Activated CD8-positive, alpha-beta memory T cell treated with anti-CD3 and anti-CD28 coated beads, Interleukin-2, amount 50 U/mL, for 24 hours (primary cell): ENCODE measurements around the gene C19orf44.

ENCODE experiments used
- DNase-seq: peaks from one replicate; pipeline ENCODE4 v3.0.0-alpha.2; 2020; ENCODE audit errors: extremely low read depth

C19orf44 gene

DNA sequence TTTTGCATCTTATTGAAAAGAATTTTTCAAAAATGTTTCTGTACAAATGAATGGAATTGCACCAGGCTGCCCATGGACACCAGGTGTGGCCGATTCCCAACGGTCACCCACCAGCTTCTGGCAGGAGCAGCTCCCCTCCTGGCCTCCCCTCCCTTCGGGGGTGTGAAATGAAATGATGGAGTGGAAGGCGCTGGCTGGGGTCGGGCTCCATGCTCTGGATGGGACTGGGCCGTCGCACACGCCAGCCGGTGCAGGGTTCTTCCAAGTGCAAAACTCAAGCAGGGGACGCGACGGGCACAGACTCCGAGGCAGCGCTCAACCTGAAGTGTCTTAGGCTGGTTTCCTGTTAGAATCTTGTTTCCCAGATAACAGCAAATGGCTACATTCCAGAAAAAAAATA, 21.9 kb downstream of the C19orf44 start:
- DNase-seq: no peak

DNA sequence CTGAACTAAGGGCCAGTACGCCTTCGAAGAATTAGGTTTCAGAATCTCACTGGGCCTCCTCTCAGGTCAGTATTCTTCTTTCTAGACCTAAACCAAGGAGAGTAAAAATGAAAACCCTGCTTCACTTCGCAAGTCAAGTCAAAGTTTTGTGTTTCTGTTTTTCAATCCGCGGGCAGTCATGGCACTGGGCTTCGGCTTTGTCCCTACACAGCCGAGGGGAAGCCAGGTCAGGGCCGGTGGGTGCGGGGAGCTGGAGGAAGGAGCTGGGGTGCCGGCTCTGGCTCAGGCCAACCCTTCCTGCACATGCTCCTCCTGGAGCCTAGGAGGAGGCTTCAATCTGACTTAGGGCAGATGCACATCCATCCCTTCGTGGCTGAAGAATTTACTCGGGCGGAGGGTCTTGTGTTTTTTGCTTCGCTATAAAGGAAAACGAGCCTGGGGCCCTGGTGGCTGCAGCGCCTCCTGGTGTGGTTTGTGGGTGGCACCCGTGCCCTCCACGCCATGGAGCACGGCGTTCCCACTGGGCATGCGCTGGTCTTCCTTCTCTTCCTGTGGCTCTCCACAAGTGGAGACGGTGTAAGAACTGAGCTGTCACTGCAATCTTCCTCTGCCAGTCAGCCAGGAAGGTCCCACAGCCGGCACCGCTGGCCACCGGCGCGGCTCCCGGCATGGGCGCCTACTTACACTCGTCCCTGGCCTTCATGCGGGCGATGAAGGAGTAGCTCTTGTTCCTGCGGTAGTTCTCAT, 22.5 kb downstream of the C19orf44 start:
- DNase-seq: no peak

DNA sequence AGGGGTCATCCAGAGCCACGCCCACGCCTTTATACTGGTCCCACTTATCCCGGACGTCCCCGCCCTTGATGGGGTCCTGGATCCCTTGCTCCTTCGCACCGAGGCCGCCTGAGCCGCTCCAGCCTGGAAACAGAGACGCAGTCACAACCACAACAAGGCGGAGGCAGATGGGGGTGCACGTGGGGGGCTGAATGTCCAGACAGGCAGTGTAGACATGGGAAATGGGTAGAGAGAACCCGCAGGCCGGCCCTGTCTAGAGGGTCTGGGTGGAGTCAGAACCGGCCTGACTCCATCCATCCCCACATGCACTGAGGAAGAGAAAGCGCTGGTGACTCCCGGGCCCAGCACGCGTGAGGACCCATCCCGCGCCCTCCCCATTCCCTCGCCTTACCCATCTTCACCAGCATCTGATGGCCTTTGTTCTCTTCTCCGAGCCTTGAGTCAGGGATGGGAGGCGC, 23.1 kb downstream of the C19orf44 start:
- no peak for DNase-seq

DNA sequence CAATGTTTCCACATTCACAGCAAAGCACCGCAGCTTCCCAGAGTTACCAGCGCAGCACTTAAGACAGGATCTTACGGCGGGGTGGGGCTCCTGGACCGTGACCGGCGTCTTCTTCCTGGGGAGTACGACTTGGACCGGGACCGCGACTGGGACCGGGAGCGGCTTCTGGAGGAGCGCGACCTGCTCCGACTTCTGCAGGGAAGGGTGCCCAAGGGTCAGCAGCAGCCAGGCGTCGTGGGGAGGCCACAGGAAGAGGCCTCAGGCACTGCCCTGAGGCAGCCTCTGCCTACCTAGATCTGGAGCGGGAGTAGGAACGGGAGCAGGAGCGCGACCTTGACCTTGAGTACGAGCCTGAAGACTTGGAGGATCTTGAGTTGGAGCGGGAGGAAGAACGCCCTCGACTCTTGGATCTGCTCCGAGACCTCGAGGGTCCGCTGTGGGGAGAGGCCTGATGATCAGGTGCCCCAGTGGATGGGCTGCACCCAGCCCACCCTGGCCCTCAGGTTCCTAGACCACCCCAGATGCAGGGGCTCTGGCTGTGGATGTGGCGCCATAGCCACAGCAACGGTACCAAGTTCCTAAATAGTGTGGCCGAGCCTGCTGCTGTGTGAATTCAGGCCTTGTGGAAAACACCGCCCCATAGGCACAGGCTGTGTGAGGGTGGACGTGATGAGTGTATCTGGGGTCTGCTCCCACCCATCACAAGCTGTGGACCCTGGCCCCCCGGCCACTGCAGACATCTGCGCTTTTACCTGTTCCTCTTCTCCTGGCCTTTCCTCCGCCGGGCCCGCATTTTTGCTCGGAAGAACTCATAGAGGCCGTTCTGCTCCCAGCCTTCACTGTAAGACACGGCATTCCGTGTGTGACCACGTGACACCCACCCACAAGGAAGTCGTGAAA, 24.1 kb downstream of the C19orf44 start:
- DNase-seq: no peak

DNA sequence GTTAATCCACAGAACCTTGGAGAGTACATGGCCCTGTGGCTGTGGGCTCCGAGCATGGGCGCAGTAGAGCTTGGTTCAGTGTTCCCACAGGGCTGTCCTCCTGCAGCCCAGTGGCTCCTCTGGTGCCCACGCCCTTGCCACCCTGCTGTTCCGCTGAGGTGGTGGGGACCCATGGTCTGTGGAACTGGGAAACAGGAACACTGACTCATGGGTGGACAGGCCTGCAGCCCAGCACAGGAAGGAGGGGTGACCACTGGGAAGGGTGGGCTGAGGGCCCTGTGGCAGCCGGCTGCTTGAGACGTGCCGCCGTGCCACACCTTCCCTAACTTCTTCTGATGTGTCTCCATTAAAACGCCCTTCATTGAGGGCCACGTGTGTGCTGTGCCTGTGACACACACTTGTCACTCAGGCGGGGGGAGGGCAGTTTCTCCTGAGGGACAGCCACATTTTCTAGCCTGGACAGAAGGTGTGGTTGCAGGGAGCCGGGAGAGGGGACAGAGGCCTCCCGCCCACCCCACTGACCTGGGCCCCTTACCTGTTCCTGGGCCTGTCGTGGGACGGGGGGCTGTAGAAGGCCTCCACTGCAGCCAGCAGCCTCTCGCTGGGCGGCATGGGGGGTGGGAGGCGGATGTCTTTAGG, 24.9 kb downstream of the C19orf44 start:
- no peak for DNase-seq

DNA sequence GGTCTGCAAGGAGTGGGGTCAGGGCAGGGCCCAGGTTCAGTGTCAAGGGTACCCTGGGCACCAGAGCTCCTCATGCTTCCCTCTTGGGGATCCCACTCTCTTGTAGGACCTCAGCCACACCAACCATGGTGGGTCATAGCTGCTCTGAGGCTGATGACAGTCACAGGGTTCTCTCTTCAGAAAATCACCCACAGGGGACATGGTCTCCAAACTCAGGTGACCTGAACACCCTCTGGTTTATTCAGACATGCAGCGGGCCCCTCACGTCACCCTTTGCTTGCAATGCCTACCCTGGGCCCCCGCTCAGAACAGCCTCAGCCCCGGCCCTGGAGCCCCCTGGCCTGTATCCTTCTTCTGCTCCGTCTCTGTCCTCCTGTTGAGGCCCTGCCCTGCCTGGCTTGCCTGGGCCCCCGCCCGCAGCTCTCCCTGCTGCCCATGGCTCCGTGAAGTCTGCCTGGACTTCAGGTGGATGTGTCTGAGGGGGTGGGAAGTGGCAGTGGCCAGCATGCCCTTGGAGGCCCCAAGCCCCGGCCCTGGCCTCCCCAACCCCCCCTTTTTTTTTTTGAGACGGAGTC, 25.6 kb downstream of the C19orf44 start:
- no peak for DNase-seq

DNA sequence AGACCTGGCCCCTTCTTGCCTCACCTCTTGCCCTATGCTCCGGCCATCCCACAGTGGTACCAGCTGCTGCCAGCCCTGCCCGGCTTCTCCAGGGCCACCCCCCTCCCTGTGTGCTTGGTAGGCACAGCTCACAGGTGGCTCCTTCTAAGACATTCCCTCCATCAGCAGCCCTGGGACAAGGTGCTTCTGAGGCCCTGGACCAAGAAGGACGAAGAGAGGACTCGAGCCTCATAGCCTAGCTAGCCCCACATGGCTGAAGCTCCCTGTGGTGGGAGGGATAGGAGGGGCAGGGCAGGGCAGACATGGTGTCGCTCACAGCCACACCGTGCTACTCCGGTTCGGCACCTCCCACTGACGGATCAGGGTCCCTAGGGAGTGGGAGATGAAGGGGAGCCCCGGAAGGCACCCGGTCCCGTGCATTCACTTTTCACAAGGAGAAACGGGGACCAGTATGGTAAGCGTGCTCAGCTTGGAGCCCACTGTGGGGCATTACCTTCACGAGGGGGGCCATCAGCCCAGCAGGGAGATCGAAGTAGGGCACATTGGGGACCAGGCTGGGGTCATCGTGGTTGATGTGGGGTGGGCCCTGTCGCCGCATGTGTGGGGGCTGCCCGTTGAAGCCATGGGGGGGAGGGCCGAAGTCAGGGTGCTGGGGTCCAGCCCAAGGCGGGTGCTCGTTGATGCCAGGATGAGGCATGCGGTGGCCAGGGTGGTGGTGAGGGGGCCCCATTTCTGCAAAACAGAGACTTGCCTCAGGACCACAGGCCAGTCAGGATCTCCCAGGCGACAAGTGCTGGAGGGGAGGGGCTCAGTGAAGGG, 26.6 kb downstream of the C19orf44 start:
- no peak for DNase-seq

DNA sequence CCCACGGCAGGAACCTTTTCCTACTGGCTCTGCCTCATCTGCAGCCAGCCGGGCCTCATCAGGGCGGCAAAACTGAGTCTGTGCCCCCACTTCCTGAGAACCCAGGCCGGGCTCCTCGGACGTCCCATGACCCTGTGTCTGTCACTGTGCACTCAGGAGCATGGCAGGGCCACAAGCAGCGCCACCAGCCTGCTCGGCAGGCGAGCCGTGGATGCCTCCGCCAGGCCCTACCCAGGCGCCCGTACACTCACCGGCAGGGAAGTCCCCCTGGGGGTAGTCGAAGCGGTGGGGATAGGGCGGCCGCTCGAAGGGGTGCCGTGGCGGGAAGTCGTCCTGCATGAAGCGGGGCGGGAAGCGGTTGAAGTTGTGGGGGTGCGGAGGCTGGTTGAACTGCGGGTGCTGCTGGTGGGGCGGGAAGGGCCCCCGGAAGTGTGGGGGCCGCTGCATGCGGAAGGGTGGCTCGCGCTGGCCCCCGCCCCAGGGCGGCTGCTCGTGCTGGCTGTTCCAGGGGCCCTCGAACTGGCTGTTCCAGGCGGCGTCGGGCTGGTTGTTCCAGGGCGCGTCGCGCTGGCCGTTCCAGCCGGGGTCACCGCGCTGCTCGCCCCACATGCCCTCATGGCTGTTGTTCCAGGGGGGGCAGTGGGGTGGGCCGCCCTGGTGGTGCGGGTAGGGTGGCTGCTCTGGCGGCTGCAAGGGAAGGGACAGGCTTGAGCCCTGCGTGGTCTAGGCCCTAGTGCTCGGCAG, 29.0 kb downstream of the C19orf44 start:
- DNase-seq: no peak

DNA sequence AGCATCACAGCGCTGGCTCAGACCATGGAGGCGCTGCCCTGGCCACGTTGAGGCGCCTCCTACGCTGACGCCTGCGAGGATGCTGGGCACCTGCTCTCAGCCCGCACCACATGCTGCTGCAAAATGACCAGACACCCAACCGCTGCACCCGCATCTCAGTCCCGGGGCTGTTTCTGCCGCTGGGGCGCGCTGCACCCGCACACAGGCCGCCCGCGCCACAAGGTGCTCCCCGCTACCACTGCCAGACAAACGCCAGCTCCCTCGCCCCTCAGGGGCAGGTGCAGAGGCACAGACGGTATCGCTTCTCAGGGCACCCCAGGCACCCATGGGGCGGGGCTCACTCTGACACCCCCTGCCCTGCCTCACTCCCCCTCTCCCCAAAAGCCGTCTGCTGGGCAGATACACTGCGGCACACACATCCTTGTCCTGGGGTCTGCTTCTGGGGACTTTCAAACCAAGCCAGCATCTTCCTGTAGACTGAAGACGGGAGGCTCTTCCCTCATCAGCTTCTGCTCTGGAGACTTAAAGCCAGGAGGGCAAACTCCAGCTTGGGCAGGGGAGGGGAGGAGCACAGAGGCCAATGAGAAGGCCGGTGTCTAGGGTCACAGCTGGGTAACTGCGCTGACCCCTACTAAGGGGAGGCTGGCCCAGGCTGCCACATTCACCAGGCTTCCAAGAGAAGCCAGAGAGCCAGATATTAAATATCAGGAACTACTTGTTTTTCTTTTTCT, 29.7 kb downstream of the C19orf44 start:
- DNase-seq: no peak

DNA sequence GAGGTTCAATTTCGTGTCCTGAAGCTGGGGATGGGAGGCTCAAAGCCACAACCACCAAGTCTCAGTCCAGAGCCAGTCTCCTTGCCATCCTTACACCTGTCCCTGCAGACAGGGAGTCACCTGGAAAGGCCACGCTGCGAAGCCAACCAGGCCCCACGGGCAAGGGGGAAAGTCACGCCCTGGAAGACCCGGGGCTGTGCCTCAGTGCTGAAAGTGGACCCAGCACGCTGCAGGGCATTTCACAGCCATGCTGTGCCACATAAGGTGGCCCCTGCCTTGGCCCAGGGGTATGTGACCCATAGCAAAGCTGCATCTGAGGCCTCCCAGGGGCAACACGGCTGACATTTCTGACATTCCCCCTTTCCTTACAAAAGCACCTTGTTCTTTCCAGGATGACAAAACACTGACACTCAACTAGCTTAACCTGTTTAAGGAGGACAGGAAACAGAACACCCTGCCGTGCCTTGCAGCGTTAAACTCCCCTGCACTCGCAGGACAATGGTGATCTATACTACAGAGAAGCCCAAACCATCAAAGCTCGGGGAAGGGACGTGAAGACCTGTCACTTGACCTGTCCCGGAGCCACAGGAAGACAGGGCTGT, 31.2 kb downstream of the C19orf44 start:
- DNase-seq: no peak

DNA sequence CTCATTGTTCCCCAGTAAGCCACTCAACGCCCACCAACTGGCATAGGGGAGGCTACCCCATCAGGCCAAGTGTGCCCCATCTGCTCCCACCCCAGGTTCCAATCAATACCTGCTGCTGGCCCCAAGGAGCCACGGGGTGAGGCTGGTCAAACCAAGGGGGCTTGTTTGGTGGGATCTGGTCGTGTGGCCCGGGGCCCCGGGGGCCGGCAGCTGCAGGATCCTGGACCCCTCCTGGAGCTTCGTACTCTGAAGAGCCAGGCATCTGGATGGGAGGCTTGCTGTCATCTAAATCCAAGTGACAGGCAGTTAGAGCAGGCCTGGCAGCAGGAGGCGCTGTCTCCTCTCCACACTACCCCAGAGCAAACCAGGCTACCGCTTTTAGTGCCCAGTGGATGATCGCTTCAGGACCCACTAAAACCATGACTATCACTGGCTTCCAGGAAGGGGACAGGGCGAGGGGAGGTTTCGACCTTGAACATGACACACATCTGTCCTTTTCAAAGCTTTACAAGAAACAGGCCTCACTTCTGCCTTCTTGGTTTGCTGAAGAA, 31.9 kb downstream of the C19orf44 start:
- no peak for DNase-seq

DNA sequence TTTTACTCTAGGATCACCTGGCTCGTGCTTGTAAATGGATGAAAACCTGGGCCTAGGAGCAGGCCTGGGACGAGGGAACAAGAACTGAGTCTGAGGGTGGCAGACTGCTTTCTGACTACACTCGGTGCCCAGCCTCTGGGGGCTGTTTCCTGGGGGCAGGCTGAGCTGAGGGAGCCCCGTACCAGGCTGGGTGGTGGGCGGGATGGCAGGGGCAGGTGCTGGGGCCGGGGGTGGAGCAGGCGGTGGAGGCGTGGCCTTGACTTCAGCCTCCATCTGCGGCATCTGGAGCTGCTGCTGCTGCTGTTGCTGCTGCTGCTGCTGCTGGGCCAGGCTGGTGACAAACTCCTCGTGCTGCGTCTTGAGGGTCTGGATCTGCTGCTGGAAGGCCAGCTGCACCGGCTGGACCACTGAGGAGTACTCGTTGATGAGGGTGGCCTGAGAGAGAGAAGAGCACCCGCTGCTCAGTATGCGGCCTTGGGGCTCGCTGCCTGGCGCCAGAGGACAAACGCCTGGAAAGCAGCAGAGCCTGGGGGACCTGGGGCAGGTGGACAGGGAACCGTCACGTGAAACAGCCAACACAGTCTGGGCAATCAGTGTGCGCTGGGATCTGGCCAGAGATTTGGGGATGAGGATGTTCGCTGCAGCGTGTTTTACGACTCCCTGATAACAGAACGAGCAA, 33.4 kb downstream of the C19orf44 start:
- DNase-seq: no peak

DNA sequence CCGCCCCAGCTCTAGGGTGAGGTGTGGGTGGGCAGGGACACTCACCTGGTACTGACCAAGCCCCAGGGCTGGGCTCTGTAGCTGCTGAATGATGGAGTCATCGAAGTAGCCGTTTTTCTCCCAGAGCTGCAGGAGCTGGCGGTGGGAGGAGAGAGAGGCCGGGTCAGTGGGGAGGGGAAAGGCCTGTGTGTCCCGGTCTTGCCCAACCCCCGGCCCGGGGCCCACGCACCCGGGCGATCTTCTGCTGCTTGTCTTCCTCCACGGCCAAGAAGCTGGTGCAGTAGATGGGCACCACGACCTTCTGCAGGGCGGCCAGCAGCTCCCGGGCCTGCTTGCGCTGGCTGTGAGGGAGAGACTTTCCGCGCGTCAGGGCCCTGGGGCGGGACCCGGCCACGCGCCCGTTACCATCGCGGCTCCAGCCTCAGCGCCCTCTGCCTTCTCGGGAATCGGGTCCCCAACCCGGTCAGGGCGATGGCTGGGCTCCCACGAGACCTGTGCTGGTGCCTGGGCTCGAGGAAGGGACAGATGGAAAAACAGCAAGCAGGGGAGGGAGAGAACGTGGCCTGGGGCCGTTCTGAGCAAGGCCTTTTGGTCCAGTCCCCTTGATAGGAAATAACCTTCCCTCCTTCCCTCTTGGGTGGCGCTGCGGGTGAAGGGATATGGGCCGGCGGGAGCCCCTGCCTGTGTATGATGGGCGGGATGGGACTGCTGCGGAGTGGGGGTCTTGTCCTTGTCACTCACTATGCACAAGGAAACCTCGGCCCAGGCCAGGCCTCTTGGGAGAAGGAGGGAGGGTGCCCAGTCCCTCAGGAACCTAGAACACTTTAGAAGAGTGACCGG, 34.6 kb downstream of the C19orf44 start:
- no peak for DNase-seq

DNA sequence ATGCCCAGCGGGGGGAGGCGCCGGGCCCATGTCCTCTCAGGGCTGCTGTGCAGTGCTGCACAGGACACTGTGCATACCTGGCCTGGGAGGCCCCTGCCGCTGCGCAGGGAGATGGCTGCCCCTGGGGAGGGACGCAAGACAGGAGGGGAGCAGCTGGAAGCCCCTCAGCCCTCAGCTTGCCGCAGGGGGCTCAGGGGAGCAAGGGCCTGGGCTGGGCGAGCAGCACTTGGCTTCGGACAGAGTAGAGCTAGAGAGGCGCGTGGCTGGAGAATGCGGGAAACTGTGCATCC, 35.1 kb downstream of the C19orf44 start:
- no peak for DNase-seq

DNA sequence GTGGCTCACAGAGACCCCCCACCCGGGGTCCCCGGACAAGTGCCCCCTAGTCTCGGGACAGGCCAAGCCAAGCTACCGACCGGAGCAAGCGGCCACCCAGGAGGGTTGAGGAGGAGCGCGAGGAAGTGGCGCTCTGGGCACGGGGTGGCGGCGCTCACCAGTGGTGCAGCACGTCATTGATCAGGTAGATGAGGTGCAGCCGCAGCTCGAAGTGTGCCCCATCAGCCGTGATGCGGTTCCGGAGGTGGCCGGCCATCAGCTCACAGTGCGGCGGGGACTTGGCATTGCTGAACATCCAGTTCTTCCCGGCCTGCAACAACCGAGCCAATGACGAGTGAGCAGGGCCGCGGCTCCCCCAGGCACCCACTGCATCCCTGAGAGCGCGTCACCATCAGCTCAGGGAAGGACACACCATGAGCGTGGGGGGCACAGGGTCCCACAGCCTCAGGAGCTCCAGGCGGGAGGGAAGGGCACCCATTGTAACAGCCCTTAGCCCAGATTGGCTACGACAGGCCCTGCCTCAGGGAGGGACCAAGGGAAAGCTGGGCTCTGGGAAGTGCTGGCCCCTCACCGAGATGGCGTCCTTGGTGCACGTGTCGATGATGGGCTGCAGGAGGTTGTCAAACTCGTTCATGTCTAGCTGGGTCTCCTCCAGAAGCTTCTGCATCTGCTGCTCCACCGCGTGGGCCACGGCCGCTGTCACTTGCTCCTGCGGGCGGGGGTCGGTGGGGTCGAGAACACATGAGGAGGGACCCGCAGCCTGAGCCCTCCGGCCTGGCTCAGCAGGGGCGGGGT, 36.4 kb downstream of the C19orf44 start:
- no peak for DNase-seq

DNA sequence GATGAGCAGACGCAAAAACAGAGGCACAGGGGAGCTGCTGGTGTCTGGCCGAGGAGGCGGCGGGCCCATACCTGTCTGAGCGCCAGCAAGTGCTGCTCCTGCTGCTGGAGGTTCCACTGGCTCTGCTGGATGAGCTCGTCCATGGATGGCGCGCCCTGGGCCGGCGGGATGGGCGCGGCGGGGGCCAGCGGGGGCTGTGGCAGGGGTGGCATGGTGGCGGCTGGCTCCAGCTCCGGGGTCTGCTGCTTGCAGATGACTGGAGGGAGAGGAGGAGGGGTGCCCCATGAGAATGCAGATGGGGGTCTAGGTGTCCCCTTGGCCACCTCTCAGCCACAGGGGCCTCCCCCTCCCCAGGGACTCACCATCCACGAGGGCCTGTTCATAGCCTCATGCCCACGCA, 39.2 kb downstream of the C19orf44 start:
- no peak for DNase-seq

DNA sequence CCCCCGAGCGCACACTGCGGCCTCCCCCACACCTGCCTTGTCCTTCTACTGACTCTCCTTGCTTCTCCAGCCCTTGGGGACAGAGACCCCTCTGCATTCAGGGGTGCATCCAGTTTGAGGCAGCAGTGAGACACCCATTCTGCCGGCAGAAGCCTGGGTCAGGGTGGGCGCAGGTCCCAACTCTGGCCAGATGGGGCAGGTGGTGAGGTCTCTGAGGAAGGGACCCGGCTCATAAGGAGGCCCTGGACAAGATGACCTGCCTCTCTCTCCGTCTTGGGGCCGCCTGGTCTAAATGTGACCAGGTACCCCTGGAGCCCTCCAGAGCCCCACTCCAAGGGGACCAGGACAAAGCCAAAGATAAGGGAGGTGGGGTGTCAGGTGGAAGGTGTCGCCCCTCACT, 39.9 kb downstream of the C19orf44 start:
- no peak for DNase-seq
